Measurements from ENCODE around the gene CHMP1B.

CHMP1B gene, protein sequence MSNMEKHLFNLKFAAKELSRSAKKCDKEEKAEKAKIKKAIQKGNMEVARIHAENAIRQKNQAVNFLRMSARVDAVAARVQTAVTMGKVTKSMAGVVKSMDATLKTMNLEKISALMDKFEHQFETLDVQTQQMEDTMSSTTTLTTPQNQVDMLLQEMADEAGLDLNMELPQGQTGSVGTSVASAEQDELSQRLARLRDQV

DNA sequence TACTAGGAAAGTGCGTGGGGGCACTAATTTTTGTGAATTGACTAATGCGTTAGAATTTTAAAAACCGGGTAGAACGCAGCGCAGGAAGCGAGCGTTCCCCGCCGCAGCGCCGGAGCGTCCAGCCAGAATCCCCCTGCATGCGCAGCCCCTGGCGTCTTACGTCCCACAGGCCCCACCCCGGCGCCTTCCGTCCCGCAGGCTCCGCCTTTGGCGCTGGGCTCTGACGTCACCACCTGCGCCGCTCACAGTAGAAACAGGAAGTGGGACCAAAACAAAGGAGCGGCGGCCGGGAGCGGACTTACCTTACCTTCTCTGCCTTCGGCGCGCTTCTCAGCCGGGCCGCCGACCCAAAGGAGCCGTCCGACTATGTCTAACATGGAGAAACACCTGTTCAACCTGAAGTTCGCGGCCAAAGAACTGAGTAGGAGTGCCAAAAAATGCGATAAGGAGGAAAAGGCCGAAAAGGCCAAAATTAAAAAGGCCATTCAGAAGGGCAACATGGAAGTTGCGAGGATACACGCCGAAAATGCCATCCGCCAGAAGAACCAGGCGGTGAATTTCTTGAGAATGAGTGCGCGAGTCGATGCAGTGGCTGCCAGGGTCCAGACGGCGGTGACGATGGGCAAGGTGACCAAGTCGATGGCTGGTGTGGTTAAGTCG lies at the start of gene CHMP1B:
CHMP1B (plus strand) TSS at position 268 of the 660 bp plus-strand sequence; CDS start at position 367, 99 bp downstream.
- DNase-seq, result peak; percentile 76

GRCh38 chr18:11801573-11801972 lies 49.6 kb upstream of the CHMP1B start:
- no peak for DNase-seq

DNA sequence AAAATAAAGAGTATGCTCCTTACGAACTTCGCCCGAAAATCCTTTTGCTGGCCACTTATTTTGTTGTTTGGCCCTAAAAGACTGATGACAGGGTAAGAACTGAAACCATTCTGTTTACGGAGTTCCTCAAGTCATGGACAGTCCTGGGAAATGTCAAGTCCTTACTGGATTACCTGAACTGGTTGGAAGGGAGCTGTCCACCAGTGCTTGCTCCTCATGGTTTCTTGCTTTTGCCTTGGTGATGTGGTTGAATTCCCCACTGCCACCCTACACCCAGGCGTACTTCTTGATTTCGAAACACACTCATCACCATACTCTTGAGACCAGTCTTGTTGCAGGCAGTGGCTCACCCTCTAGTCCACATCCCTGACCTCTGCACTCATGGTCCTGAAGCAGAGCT lies 49.1 kb upstream of the CHMP1B start:
- no peak for DNase-seq

- no peak for DNase-seq
Measured at GRCh38 chr18:11802586-11802985, 48.6 kb upstream of the CHMP1B start.

- DNase-seq, result no peak
Measured at GRCh38 chr18:11807233-11807632, 44.0 kb upstream of the CHMP1B start.

- DNase-seq, result no peak
Measured at GRCh38 chr18:11808001-11808855, 43.0 kb upstream of the CHMP1B start.

- no peak for DNase-seq
Measured at GRCh38 chr18:11809895-11810294, 41.3 kb upstream of the CHMP1B start.

- DNase-seq, result no peak
Measured at GRCh38 chr18:11810379-11810778, 40.8 kb upstream of the CHMP1B start.

GRCh38 chr18:11811009-11811408 lies 40.2 kb upstream of the CHMP1B start:
- no peak for DNase-seq

DNA sequence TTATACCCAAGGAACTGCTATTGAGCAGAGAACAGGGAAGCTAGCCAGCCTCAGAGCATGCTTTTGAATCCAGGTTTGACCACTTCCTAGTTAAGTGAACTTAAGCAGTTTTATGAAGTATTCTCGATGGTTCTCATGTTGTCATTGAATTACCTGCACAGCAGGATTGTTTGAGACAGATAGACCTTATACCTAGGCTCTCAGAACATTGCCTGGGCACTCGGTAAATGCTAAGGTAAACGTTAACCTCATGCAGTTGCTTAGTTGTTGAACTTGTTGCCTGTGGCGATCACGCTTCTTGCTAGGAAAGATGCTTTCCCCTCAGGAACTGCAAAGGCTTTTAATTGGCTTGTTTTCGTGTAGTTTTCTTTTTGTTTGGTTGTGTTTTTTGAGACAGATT lies 34.0 kb upstream of the CHMP1B start:
- no peak for DNase-seq

- no peak for DNase-seq
Measured at GRCh38 chr18:11818486-11819203, 32.6 kb upstream of the CHMP1B start.

- DNase-seq, result no peak
Measured at GRCh38 chr18:11819938-11820337, 31.3 kb upstream of the CHMP1B start.

- no peak for DNase-seq
Measured at GRCh38 chr18:11820697-11821096, 30.5 kb upstream of the CHMP1B start.

- DNase-seq, result no peak
Measured at GRCh38 chr18:11821208-11821607, 30.0 kb upstream of the CHMP1B start.

GRCh38 chr18:11821643-11822237 lies 29.5 kb upstream of the CHMP1B start:
- DNase-seq, result no peak

- DNase-seq, result no peak
Measured at GRCh38 chr18:11823545-11823944, 27.7 kb upstream of the CHMP1B start.

GRCh38 chr18:11826836-11827235 lies 24.4 kb upstream of the CHMP1B start:
- DNase-seq, result no peak

- DNase-seq, result no peak
Measured at GRCh38 chr18:11828786-11829432, 22.3 kb upstream of the CHMP1B start.

GRCh38 chr18:11830585-11830984 lies 20.6 kb upstream of the CHMP1B start:
- DNase-seq, result no peak

- DNase-seq, result no peak
Measured at GRCh38 chr18:11831921-11832320, 19.3 kb upstream of the CHMP1B start.

DNA sequence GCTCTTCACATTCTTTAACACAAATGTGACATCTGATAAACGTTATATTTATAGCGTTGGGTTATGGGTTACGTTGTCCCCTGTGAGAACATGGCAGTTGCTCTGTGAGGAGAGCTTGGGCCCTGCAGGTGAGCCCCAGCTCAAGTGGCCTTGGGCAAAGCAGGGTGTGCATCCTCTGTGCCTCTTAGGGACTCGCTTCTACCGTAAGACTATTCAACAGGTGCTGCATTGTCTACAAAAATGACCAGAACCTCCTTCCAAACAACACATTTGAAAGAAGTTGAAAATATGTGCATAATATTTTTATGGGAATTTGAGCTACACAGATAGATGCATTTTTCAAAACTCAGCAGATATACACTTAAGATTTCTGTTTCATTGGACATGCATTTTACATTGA lies 16.4 kb upstream of the CHMP1B start:
- no peak for DNase-seq

GRCh38 chr18:11839556-11839955 lies 11.7 kb upstream of the CHMP1B start:
- no peak for DNase-seq
